ENCODE measurements around the gene RASGRP3.
"Not testable (repeated sequence)": the region's sequence is repeated elsewhere in the genome, so short reads cannot be mapped to it uniquely, and the experiment has no call there.

RASGRP3 gene, protein sequence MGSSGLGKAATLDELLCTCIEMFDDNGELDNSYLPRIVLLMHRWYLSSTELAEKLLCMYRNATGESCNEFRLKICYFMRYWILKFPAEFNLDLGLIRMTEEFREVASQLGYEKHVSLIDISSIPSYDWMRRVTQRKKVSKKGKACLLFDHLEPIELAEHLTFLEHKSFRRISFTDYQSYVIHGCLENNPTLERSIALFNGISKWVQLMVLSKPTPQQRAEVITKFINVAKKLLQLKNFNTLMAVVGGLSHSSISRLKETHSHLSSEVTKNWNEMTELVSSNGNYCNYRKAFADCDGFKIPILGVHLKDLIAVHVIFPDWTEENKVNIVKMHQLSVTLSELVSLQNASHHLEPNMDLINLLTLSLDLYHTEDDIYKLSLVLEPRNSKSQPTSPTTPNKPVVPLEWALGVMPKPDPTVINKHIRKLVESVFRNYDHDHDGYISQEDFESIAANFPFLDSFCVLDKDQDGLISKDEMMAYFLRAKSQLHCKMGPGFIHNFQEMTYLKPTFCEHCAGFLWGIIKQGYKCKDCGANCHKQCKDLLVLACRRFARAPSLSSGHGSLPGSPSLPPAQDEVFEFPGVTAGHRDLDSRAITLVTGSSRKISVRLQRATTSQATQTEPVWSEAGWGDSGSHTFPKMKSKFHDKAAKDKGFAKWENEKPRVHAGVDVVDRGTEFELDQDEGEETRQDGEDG

DNA sequence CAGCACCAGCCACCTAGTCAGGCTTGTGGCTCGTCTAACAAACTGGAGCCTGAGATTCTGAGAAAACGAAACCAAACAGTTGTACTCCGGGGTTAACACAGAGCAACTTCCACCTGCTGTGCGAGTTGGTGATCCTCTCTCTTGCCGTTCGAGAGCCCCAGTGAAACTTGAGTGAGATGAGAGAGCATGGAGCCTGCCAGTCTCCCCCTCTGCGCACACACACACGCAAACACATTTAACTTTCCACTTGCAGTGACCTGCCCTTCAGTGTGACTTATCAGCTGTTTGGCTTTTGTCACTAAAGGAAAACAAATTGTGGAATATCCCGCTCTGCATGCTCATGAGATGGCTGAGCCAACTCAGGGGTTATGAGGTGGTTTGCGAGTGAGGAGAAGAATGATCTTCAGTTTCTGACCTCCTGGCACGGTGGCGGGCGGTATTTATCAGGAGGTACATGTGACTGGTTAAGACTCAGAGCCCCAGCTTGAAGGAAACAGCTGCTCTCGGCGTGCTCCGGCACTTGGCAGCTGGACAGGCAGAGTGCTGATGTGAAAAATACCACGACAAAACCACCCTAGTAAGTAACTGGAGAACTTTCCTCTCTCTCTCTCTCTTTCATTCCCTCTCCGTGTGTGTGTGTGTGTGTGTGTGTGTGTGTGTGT, at the start of gene RASGRP3:
RASGRP3 (plus strand) TSS at position 519 of the 662 bp plus-strand sequence. CDS start 38,488 bp downstream, outside the sequence.
- peak; percentile 85 for DNase-seq (ENCODE audit: low read depth)

GRCh38 chr2:33426666-33427231, 49.7 kb upstream of the RASGRP3 start:
- peak; percentile 76 for DNase-seq (ENCODE audit: low read depth)

DNA sequence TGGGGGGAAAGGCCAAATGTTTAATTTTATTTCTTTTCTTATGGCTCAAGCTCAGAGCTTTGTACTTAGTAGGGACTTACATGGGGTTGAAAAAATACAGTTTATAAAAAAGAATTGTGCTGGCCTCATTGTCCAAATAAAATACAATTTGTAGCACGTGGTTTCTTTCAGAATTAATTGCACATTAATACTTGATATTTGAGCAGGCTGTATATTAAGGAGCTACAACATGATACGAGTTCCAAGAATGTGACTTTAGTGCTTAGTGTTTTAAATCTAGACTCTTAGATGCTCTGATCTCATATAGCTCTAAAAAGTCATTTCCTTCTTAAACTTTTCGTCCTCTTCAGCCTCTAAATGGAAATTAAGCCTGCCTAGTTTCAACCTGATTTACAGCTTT, 46.4 kb upstream of the RASGRP3 start:
- no peak for DNase-seq (ENCODE audit: low read depth)

DNA sequence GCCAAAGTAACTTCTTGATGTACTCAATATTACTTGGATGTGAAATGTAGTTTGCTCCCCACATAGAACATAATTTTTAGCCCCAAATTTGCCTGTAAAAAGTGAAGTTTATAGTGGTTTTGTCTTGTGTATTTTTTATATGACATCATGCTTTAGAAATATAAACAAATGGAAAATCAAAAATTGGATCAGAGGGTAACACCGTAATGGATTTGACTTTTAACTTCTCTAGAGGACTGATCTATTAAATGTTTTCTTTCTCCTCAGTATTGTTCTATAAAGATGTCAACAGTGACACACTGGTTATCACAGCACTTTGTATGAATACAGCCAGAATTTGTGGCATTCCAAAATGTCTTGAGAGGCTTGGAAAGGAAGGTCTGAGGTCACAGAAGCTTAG, 45.6 kb upstream of the RASGRP3 start:
- DNase-seq (ENCODE audit: low read depth), result no peak

DNA sequence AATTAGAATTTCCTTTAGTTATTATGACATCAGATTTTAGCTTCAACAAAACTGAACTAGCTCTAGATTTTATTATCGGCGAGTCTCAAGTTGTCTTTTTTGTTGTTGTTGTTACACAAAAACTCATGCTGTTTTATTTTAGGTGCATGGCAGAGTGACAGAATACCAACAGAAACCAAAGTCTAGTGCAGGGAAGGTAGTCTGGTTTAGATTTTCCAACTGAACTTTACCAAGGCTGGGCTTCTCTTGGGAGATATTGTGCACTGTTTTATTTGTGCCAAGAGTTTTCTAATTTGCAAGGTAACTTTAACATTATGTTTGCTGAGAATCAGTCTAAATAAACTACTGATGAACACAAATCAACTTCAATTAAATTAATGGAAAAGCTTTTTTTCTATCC, 43.6 kb upstream of the RASGRP3 start:
- no peak for DNase-seq (ENCODE audit: low read depth)

GRCh38 chr2:33433279-33434235, 42.9 kb upstream of the RASGRP3 start:
- no peak for DNase-seq (ENCODE audit: low read depth)

- no peak for DNase-seq (ENCODE audit: low read depth)
Observed at GRCh38 chr2:33435518-33435917, 40.9 kb upstream of the RASGRP3 start.

- no peak for DNase-seq (ENCODE audit: low read depth)
Observed at GRCh38 chr2:33436083-33436482, 40.4 kb upstream of the RASGRP3 start.

DNA sequence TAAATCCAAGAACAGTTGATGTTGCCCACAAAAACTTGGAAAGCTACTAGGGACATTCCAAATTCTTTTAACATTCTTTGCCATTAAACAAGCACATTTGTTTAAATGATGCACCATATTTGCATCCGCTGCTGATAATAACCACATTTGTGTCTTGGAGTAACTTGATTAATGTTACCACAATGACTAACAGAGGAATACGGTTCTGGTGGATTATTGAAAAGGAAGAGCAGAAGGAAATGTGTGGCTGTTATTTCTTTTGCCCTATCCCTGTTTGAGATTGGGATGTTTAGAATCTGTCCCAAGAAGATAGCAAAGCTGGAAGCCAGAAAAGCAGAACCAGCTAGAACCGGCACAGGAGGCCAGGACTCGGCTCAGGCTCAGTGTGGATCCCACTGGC, 39.2 kb upstream of the RASGRP3 start:
- peak; percentile 98 for DNase-seq (ENCODE audit: low read depth)

- peak; percentile 26 for DNase-seq (ENCODE audit: low read depth)
Observed at GRCh38 chr2:33437815-33438214, 38.6 kb upstream of the RASGRP3 start.

- peak; percentile 73 for DNase-seq (ENCODE audit: low read depth)
Observed at GRCh38 chr2:33441235-33441810, 35.1 kb upstream of the RASGRP3 start.

- DNase-seq (ENCODE audit: low read depth), result not testable (repeated sequence)
Observed at GRCh38 chr2:33442052-33442451, 34.4 kb upstream of the RASGRP3 start.

DNA sequence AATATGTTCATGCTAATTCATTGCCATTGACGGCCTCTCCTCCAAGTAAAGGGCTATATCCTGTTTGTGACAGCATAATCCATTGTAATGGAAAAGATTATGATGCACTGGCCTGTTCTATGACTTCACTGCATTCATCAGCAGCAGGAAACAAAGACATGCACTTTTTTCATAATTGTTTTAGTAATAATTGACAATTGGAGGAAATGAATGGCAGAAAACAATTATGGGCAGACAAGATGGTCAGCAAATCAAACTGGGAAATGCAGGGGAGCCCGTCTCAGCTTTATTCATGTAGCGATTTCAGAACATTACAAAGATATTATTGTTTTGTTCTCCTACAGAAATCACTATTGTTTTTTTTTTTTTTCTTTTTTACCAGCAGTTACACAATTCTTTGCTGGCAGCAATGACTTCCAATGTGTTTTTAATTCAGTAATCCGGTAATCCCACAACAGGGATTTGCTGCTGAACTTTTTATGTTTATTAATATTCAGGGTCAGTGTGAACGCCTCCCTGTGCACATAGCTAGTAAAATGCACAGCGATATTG, 33.8 kb upstream of the RASGRP3 start:
- DNase-seq (ENCODE audit: low read depth), result no peak

GRCh38 chr2:33443274-33443829, 33.1 kb upstream of the RASGRP3 start:
- DNase-seq (ENCODE audit: low read depth), result peak; percentile 84

GRCh38 chr2:33444967-33445366, 31.5 kb upstream of the RASGRP3 start:
- no peak for DNase-seq (ENCODE audit: low read depth)

DNA sequence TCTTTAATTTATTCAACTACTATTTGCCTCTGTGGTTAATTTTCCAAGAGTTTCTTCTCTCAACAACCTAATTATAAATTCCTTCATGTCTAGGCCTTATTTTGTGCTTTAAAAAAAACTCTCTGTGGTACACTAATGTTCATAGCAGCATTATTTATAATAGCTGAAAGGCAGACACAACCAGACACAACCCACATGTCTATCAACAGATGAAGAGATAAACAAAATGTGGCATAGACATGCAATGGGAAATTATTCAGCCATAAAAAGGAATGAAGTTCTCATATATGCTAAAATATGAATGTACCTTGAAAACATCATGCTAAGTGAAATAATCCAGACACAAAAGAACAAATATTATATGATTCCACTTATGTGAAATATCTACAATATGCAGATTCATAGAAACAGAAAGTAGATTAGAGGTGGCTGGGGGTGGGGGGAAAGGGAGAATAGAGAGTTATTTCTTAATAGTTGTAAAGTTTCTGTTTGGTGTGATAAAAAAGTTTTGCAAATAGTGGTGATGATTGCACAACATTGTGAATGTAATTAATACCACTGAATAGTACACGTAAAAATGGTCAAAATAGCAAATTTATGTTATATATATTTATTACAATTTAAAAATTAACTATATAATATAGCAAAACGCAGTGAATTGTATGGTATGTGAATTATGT, 28.1 kb upstream of the RASGRP3 start:
- peak; percentile 61 for DNase-seq (ENCODE audit: low read depth)

- DNase-seq (ENCODE audit: low read depth), result no peak
Observed at GRCh38 chr2:33451214-33451613, 25.2 kb upstream of the RASGRP3 start.

- no peak for DNase-seq (ENCODE audit: low read depth)
Observed at GRCh38 chr2:33451825-33452224, 24.6 kb upstream of the RASGRP3 start.

DNA sequence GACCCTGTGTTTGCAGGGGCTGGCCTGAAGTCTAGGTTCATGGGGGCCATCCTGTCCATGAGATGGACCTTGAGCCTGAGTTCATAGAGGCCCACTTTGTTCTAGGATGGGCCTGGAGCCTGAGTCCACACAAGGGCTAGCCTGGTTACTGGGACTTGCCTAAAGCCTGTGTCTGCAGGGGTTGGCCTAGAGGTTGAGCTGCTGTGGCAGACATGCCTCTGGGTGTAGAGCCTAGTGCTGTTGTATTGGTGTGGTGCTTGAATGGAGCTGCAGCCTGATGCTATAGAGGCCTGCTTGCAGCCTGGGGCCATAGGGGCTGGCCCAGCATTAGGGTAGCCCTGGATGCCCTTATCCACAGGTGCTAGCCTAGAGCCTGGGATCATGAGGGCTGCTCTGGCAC, 23.9 kb upstream of the RASGRP3 start:
- DNase-seq (ENCODE audit: low read depth), result no peak
